ENCODE results near the gene PCYT1A.
"Not testable (repeated sequence)": the region's sequence is repeated elsewhere in the genome, so short reads cannot be mapped to it uniquely, and the experiment has no call there.

PCYT1A gene

GRCh38 chr3:196189566-196190347 is 97.8 kb downstream of the PCYT1A start:
- DNase-seq = no peak

- peak; percentile 71 for DNase-seq
Measured at GRCh38 chr3:196186651-196187573, 100.6 kb downstream of the PCYT1A start.

- no peak for DNase-seq
Measured at GRCh38 chr3:196184881-196185280, 102.6 kb downstream of the PCYT1A start.

GRCh38 chr3:196184169-196184432 is 103.4 kb downstream of the PCYT1A start:
- not testable (repeated sequence) for DNase-seq

GRCh38 chr3:196181127-196181546 is 106.4 kb downstream of the PCYT1A start:
- peak; percentile 28 for DNase-seq

GRCh38 chr3:196180346-196180745 is 107.2 kb downstream of the PCYT1A start:
- no peak for DNase-seq
